ENCODE data around the gene FYCO1. TPM values are rescaled to one million over a fixed set of nuclear protein-coding genes. Genes with fewer than 3 reads are reported as not detected.

The FYCO1 gene
- total and polyA plus RNA-seq, 2 of the 8 experiments (the other 6 are each of a cell fraction or from before 2014, with no cell fraction given), result 4.8 to 10.8 TPM

DNA sequence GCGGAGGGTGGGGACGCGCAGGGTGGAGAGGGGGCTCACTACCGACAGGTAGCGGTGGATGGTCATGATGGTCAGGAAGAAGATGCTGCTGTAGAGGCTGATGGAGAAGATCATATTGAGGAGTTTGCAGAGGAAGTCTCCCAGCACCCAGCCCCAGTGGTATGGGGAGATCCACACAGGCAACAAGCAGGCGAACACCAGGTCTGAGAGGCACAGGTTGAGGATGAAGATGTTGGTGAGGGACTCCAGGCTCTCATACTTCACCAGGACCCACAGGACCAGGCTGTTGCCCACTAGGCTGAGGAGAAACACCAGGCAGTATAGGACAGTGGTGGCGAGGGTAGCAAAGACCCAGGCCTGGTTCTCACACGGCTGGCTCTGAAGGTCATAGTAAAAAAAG is 25.9 kb upstream of the FYCO1 start (continued):
- TF ChIP-seq YY1 (IDR thresholded peaks at IDR 0.05; ENCODE audit: low read depth, low read length) (no peak), RBBP5 (IDR thresholded peaks at IDR 0.05; ENCODE audit: borderline replicate concordance, low read depth, low read length) (no peak)
